ENCODE results near the gene TTC17.
"Not testable (repeated sequence)": the region's sequence is repeated elsewhere in the genome, so short reads cannot be mapped to it uniquely, and the experiment has no call there.

The TTC17 gene

DNA sequence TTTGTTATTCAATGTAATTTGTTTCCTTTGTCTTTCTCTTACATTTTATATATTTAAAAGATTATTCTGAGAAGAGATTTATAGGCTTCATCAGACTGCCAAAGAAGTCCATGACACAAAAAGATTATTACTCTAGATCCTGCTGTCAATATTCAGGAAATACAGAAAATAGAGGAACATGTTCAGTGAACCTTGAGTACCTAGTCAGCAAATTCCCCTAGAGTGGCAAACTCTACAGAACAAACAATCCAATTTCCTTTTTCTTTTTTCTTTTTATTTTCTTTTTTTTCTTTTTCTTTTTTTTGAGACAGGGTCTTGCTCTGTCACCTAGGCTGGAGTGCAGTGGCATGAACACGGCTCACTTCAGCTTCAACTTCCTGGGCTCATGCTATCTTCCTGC lies 23.9 kb downstream of the TTC17 start:
- no peak for DNase-seq

DNA sequence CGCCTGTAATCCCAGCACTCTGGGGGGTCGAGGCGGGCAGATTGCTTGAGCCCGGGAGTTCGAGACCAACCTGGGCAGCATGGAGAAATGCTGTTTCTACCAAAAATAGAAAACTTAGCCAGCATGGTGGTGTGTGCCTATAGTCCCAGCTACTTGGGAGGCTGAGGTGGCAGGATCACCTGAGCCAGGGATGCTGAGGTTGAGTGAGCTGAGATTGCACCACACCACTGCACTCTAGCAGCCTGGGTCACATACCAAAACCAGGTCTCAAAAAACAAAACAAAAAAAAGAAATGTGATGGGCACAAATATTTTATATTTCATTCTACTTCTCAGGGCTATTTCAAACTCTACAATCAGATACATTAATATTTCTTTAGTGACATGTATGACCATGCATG lies 25.7 kb downstream of the TTC17 start:
- no peak for DNase-seq

DNA sequence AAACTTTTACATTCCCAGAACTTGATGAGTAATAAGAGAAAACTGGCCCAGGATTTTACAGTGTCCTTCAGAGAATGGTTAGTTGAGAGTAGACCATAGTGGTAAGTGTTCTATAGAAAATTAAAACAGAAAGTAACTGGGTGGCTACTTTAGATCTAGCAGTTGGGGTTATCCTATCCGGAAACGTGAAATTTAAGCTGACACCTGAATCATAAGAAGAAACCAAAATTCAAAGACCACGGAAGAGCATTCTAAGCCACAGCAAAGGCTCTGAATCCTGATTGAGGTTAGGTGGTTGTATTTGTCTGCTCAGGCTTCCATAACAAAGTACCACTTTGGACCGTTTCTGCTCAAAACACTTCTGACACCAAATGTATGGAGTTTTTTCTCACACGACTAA lies 34.0 kb downstream of the TTC17 start:
- DNase-seq: no peak

DNA sequence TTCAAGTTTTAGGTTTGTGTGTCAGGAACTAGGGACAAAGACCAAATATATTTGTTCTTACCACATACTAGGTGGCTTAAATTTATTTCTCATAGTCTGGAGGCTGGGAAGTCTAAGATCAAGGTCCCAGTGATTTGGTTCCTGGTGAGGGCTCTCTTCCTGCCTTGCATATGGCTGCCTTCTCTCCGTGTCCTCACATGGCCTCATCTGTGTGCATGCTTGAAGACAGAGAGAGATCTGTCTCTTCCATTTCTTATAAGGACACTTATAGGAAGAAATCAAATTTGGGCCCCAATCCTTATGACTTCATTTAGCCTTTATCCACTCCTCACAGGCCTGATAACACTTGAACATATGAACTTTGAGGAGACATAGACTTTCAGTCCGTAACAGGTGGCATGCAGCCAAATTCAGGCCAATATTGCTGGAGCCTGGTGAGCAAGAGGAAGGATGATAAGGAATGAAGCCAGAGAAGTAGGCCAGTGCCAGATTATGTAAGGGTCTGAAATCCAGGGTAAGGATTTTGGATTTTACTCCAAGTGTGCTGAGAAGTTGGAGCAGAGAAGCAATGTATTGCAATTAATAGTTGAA lies 35.1 kb downstream of the TTC17 start:
- no peak for DNase-seq

DNA sequence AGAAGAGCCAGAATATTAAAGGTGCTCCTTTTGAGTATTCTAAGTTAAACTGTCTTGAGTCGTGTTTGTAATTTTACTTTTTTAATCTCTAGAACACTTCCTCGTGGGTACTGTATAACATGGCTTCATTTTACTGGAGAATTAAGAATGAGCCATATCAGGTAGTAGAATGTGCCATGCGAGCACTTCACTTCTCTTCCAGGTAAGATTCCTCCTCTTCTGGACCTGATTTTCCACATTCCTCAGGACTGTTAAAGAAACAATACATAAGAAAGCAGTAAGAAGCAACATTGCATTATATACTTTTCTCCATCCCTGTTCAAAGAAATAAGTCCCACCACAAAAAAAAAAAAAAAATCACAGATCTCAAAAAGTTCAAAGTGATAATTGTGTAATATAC lies 37.9 kb downstream of the TTC17 start:
- no peak for DNase-seq

DNA sequence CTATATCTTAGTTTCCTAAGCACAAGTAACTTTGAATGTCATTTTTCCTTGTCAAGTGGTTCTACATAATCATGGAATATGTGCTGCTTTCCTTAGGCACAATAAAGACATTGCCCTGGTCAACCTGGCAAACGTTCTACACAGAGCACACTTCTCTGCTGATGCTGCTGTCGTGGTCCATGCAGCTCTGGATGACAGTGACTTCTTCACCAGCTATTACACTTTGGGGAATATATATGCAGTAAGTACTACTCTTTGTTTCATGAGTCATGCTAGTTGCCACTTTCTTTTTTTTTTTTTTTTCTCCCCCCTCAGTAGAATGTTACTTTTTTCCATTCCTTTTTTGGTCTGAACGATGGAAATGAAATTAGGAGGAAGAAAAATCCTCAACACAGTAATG lies 38.5 kb downstream of the TTC17 start:
- no peak for DNase-seq

DNA sequence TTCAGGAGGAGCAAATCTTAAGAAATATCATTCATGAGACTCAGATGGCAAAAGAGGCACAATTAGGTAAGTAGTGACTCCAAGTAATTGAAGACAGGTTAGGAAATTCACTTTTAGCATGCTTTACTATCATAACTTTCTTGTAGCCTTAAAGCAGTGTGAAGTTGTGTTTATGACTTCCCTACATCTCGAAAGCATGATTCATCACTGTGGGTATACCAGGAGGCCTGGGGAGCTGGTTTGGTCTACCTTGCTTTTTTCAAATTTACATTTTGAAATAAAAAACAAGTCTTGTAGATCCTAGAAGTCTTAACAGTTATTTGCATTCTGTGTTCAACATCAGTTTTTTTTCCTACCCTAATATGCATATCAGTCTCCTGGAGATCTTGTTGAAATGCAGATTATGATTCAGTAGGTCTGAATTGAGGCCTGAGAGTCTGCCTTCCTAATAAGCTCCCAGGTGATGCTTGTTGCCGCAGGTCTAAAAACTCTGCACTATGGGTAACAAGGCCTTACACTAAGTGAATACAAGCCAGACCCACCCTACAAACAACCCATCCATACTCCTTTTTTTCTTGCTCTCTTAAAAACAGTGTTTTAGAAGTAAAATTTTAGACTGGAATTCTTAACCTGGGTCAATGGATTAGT lies 41.4 kb downstream of the TTC17 start:
- DNase-seq: no peak

DNA sequence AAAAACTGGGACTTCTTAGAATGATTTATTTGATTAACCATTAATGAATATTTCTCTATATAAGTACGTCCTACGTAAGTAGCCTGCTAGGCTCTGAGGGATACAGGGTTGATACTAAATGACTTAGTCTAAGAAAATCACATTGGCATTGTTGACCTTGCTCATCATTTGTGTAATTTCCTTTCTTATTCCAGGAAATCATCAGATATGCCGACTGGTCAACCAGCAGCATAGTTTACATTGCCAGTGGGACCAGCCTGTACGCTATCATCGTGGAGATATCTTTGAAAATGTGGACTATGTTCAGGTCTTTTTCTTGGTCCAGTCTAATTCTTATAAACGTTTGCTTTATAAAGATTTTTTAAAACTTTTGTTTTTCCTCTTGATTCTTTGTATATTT lies 42.5 kb downstream of the TTC17 start:
- no peak for DNase-seq

DNA sequence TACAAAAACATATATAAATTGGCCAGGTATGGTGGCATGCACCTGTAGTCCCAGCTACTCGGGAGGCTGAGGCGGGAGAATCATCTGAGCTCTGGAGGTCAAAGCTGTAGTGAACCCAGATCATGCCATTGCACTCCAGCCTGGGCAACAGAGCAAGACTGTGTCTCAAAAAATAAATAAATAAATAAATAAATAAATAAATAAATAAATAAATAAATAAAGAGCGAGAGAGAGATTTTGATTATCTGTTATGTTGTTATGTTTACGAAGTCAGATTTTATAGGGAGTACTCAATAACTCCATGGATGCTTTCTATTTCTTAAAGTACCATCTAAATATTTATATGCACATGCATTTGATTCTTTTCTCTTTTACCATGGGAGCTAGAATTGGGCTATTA lies 43.1 kb downstream of the TTC17 start:
- not testable (repeated sequence) for DNase-seq

DNA sequence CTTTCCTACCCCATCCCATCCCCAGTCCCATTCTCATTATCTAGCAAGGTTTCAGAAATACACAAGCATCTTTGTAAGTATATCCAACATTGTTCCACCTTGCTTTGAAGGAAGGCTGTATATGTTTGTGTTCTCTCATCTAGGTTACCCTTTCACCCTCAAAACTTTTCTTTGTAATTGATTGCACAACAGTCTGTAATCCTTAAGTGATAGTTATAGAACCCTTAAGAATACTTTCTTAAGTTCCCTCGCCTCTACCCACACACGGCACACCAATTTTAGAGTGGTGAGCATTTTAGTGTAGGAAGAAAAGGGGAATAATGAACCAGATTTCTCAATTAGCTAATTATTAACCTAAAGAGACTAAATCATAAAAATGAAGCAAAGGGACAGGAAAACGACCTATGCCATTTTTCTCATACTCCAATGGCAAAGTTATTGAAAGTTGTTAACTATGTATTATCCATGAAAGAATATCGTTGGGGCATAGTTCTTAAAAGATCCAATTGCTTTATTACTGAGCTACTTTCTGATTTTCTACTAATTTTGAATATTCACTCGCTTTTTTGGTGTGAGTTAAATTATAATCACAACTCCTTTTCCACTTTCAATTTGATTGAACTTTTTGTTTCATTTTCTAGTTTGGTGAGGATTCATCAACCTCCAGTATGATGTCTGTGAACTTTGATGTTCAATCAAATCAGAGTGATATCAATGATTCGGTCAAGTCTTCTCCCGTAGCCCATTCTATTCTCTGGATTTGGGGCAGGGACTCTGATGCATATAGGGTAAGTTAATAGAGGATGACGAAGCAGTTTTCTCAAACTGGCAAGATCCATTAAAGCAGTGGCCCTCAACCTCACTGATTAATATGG lies 44.9 kb downstream of the TTC17 start:
- no peak for DNase-seq

DNA sequence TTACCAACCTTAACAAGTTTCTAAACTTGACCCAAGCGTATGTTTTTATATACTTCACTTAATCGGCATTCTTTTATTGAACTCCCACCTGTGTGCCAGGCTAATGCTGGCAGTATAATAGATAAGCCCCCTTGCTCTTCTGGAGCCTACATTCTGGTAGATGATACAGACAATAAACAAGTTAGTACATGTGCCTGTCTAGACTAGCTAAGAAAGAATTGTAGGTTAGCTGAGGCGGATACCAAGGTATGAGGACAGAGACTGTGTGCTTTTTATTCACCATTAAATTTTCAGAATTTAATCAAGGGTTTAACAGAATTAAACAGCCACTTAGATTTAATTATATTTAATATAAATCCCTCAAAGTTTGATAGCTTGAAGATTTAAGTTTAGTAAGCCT lies 45.7 kb downstream of the TTC17 start:
- DNase-seq: no peak

DNA sequence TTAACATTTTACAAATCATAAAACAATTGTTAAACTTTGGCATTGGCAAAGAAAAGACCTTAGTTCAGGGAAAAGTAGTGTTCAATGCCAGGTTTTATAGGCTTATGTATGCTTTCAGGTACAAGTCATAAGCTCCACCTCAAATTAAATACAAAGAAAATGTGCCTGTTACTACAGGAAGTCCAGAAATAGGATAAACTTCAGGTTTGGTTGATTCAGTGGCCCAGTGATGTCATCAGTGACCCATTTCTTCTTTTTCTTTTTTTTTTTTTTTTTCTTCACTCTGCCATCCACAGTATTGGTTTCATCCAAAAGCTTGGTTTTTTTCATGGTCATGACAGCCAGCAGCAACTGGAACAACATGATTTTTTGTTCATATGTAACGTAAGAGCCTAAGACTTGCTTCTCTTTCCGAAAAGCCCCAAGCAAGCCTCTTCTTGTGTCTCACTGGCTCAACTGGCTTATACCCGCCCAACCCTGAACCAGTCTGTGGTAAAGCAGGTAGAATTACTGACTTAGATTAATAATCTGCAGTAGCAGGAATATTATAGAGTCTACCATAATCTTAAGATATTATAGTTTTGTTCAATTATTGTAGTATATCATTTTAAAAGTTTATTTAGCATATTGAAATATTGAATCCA lies 46.2 kb downstream of the TTC17 start:
- DNase-seq: no peak

DNA sequence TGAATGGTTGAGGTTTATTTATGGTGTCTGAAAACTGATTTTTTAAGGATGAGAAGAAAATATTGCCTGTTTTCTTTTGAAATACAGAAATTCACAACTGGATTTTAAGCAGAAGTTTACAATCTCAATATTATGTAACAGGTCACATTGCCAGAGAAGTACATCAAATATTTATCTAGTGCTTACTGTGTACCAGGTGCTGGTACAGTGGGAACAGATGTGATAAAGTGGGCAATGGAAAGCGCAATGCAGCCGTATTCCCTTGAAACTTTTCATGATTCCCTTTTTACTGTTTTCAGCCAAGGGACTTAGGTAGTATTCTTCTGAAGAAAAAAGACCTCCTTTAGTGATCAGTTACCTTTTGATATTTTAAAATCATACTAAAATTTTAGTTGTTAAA lies 49.6 kb downstream of the TTC17 start:
- no peak for DNase-seq

DNA sequence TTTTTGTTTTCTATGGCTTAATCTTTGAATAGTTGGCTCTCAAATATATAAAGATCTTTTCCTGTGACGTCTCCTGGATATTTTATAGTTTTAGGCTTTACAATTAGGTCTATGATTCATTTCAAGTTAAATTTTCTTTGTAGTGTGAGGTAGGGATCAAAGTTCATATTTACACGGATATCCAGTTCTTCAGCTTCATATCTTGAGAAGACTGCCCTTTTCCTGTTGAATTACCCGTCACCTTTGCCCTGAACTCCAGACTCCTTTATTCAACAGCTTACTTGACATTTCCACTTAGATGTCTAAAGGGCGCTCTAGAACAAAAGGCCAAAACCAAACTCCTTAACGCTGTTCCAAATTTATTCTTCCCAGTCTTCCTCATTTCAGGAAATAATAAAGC lies 51.7 kb downstream of the TTC17 start:
- no peak for DNase-seq

DNA sequence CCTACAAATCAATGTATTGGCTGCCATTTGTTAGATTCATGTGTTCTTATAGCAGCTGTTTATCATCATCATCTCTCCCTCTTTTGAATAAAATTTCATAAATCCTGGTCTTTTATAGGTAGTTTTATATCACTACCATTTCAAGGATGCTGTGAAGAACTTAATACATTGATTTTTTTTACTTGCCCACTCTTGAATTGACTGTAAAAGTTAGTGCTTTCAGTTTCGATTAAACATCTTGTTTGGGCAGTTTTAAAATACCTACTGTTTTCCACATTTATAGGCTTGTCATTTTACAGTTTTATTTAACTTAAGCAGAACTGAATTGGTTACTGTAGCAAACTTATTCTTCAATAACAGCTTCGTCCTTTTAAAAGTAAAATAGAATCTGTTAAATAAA lies 59.5 kb downstream of the TTC17 start:
- no peak for DNase-seq

DNA sequence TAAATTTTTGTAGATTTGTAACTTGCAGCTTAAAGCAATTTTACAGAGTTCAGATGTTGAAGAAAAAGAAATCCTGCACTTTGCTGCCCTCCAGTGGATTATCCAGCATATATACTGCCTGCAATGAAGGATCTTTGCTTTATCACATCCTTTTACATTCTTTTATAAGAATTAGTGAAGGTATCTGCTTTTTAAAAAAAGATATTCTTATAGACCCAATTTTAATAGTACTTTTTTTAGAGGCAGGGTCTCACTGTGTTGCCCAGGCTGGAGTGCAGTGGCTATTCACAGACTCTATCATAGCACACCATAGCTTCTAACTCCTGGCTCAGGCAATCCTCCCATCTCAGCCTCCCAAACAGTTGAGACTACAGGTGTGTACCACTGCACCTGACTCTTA lies 60.7 kb downstream of the TTC17 start:
- DNase-seq: peak; percentile 11

DNA sequence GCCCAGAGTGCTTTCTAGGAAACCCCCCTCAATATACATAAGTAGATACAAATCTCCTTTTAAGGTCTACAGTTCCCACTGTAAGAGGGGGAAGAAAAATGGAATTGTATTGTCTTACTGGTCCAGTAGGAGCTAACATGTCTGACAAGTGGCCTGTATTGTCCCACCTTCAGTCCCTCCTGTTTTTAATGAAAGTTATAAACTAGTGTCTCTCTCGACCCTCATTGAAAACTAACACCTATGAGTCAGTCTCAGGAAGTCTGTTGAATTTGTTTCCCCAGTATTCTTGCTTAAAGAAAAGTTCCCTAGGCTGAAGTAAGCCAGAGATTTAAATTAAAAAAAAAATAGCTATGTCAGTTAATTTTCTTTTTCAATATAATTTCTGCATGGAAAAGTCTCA lies 69.3 kb downstream of the TTC17 start:
- DNase-seq: no peak

DNA sequence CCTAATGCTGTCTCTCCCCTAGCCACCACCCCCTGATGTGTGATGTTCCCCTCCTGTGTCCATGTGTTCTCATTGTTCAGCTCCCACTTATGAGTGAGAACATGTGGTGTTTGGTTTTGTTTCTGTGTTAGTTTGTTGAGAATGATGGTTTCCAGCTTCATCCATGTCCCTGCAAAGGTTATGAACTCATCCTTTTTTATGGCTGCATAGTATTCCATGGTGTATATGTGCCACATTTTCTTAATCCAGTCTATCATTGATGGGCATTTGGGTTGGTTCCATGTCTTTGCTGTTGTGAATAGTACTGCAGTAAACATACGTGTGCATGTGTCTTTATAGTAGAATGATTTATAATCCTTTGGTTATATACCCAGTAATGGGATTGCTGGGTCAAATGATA lies 72.2 kb downstream of the TTC17 start:
- not testable (repeated sequence) for DNase-seq

DNA sequence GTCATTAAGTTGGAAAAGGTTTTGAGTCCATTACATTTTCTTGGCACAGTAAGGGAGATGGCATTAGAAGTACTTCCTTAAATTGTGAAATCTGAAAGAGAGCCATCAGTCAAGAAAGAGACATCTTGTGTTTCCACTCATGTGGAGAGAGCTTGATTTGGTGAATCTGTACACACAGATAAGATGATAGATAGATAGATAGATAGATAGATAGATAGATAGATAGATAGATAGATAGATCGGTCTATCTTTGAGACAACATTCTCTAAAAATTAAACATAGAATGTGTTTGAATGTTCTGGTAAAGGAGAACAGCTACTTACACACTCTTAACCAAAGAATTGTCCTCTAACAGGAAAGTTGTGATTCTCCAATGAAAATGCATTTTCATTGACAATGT lies 76.2 kb downstream of the TTC17 start:
- DNase-seq: no peak

DNA sequence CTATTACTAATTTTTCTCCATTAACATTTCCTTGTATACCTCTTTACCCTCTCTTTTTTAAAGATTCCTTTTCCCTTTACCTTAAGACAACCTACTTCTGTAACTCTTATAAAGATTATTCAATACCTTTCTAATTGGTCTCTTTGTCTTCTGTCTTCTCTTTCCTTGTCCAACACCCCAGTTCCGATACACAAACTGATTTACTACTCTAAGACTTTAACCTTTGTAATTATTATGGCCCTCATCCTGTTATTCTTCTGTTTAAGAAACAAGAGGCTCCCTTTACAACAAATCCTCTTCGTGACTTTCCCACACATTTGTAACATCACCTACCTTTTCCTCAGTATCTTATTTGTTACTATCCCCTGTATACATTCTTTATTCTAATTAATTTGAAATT lies 81.8 kb downstream of the TTC17 start:
- DNase-seq: no peak

DNA sequence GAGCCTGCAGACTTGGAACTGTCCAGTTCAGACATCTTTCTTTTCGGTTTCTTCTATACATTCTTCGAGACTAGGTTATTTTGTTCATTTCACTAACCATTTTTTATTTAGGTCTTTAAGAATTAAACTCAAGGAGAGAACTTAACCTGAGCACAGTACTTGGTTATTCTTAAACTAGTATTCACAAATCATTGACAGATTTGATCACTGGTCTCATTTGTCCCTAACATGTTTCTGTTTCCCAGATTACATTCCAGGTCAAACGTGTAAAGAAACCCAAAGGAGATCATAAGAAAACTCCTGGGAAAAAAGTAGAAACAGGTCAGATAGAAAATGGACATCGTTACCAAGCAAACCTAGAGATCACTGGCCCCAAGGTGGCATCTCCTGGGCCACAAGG lies 85.1 kb downstream of the TTC17 start:
- no peak for DNase-seq

DNA sequence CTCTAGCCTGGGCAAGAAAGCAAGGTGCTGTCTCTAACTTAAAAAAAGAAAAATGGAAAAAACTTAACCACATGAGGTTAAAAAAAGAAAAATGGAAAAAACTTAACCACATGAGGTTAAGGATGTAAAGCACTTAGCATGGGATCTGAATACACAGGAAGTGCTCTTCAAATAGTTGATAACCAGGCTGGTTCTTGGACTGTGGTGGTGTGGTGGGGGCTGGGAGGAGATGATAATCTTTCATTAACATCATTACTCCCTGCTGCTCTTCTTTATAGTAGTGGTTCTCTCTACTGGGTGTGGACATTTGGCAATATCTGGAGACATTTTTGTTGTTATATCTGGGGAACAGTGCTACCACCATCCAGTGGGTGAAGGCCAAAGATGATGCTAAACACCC lies 88.4 kb downstream of the TTC17 start:
- DNase-seq: no peak

DNA sequence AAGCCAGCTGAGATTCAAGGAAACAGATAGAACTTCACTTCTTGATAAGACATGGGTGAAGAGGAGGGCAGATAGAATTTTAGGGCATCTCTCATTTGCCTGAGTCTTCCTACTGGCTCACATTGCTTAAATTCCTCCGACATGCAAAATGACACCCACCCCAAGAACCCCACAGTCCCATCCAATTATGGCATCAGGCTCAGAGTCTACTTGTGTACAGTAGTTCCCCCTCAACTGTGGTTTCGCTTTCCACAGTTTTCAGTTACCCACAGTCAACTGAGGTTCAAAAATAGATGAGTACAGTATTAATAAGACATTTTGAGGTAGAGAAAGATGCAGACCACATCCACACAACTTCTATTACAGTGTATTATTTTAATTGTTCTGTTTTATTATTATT lies 99.8 kb downstream of the TTC17 start:
- DNase-seq: no peak

DNA sequence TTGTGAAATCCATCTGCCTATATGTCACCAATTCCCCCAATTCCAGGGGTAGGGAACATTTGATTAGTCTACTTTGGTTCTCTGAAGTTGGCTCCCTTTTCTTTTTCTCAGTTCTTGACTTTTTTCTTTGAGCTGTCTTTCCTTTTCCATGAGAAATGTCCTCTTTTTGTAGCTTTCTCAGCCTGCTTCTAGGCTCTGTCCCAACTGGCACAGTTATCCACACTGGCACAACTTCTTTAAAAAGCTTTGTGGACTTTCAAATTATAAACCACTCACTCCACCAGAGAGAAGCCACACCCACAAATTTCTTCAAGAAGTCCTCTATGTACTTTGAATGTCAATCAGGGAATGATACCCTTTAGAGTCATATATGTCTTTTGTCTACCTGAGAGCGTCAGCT lies 100.5 kb downstream of the TTC17 start:
- DNase-seq: no peak
